Ovary (tissue), 3 donors: ENCODE measurements around the gene ITGB2.

Experiments used
- CTCF ChIP-seq, 3 donors: fragments of 450-650 bp in 2 of 3; fragments of 200-600 bp in 1 of 3; IDR thresholded peaks; one replicate each; pipeline versions ENCODE4 v1.5.1 to v1.8.0; 2016 to 2022; ENCODE audit warnings: antibody characterized with exemption in 3 of 3, mild to moderate bottlenecking in 1 of 3
- EP300 ChIP-seq: sonication (generic); formaldehyde crosslinking; IDR thresholded peaks from one replicate; pipeline ENCODE4 v1.6.1; 2017; ENCODE audit warnings: antibody characterized with exemption
- POLR2A ChIP-seq: fragments of 450-650 bp; IDR thresholded peaks from one replicate; pipeline ENCODE4 v1.6.1; 2017; ENCODE audit warnings: antibody characterized with exemption, mild to moderate bottlenecking, moderate library complexity
- donor health status: DM: no; HTN: no; CAD: no.

GRCh38 chr21:44902268-44903049 is 18.2 kb downstream of the ITGB2 start:
- no peak for TF ChIP-seq CTCF (IDR thresholded peaks at IDR 0.05)
- no peak for TF ChIP-seq EP300
- no peak for TF ChIP-seq POLR2A
